Neural progenitor cell (in vitro differentiated cells): Measurements from ENCODE around the gene SART1. TPM values are rescaled to one million over a fixed set of nuclear protein-coding genes. Genes with fewer than 3 reads are reported as not detected.
A peak's percentile ranks its signal among the peaks of the same experiment; 100 is the strongest.

ENCODE experiments used
- DNase-seq: peaks from one replicate; pipeline ENCODE4 v3.0.0-alpha.2; 2016; ENCODE audit warnings: low spot score
- H2AFZ ChIP-seq: fragments of 200-600 bp; sonication (generic); replicated peaks from 2 replicates; pipeline ENCODE4 v1.6.1; 2016; ENCODE audit warnings: antibody characterized with exemption
- H3F3A ChIP-seq: fragments of 200-600 bp; sonication (generic); 2 replicates; pipeline ENCODE4 v1.6.1; 2016; ENCODE audit warnings: antibody characterized with exemption, low read depth
- H3K27ac ChIP-seq: fragments of 200-600 bp; sonication (generic); 2 replicates; pipeline ENCODE4 v1.5.1; 2016; ENCODE audit warnings: mild to moderate bottlenecking
- H3K27me3 ChIP-seq: fragments of 200-600 bp; sonication (generic); 2 replicates; pipeline ENCODE4 v1.6.1; 2016; ENCODE audit warnings: mild to moderate bottlenecking, moderate library complexity
- H3K36me3 ChIP-seq: fragments of 200-600 bp; sonication (generic); 2 replicates; pipeline ENCODE4 v1.5.1; 2016
- H3K4me1 ChIP-seq: fragments of 200-600 bp; sonication (generic); 2 replicates; pipeline ENCODE4 v1.6.1; 2016; ENCODE audit warnings: mixed run types
- H3K4me2 ChIP-seq: fragments of 200-600 bp; sonication (generic); 2 replicates; pipeline ENCODE4 v1.6.1; 2016
- H3K4me3 ChIP-seq: fragments of 200-600 bp; sonication (generic); 2 replicates; pipeline ENCODE4 v1.5.1; 2016
- H3K79me2 ChIP-seq: fragments of 200-600 bp; sonication (generic); 2 replicates; pipeline ENCODE4 v1.6.1; 2016; ENCODE audit warnings: low read depth
- H3K9ac ChIP-seq: fragments of 200-600 bp; sonication (generic); 2 replicates; pipeline ENCODE4 v1.6.1; 2016
- H3K9me3 ChIP-seq: fragments of 200-600 bp; sonication (generic); 2 replicates; pipeline ENCODE4 v1.5.1; 2016; ENCODE audit warnings: low read depth
- H4K20me1 ChIP-seq: fragments of 200-600 bp; sonication (generic); 2 replicates; pipeline ENCODE4 v1.6.1; 2016; ENCODE audit warnings: low read depth
- H3K27ac Mint-ChIP-seq: 3 replicates; pipeline ENCODE4 v1.8.0; 2021; ENCODE audit warnings: mixed read lengths
- H3K27me3 Mint-ChIP-seq: 2 replicates; pipeline ENCODE4 v1.8.0; 2022; ENCODE audit warnings: low read depth, mild to moderate bottlenecking, inconsistent platforms, moderate library complexity, mixed read lengths; ENCODE audit not compliant: insufficient read depth
- H3K36me3 Mint-ChIP-seq: 3 replicates; pipeline ENCODE4 v1.8.0; 2021; ENCODE audit warnings: mixed read lengths
- H3K4me1 Mint-ChIP-seq: 3 replicates; pipeline ENCODE4 v1.8.0; 2021; ENCODE audit warnings: mixed read lengths
- H3K4me3 Mint-ChIP-seq: 3 replicates; pipeline ENCODE4 v1.8.0; 2021; ENCODE audit warnings: mild to moderate bottlenecking, moderate library complexity, mixed read lengths
- H3K9me3 Mint-ChIP-seq: 3 replicates; pipeline ENCODE4 v1.8.0; 2020; ENCODE audit warnings: mixed read lengths
- CTCF ChIP-seq: fragments of 200-600 bp; sonication (generic); IDR thresholded peaks from 2 replicates; pipeline ENCODE4 v1.5.1; 2017; ENCODE audit warnings: antibody characterized with exemption, mild to moderate bottlenecking
- EZH2 ChIP-seq: fragments of 200-600 bp; sonication (generic); IDR thresholded peaks from 2 replicates; pipeline ENCODE4 v1.6.1; 2017; ENCODE audit warnings: antibody characterized with exemption, mild to moderate bottlenecking, moderate library complexity
- EZH2phosphoT487 ChIP-seq: fragments of 200-600 bp; sonication (generic); IDR thresholded peaks from 2 replicates; pipeline ENCODE4 v1.6.1; 2017; ENCODE audit warnings: antibody characterized with exemption
- total RNA-seq: library from RNA; depleted of rRNA; stranded (reverse); fragments of >200 nt; gene quantifications from 2 replicates; pipeline ENCODE4 v1.2.3, GENCODE V29; 2015; ENCODE audit warnings: low replicate concordance

Gene SART1
- total RNA-seq, 1 donor from 2014 or later, result 8.6 TPM

- Histone ChIP-seq H3K9ac (no peak overlapping the region), H3K79me2 (peaks cover 22% of the 10 kb centered on the region), H3F3A (peaks cover 34% of the 10 kb centered on the region), H3K36me3 (no peaks in the 10 kb centered on the region), H3K27me3 (peaks cover 17% of the 10 kb centered on the region), H3K4me2 (no peak overlapping the region), H3K4me3 (no peak overlapping the region), H3K4me1 (peaks cover 13% of the 10 kb centered on the region), H3K9me3 (no peaks in the 10 kb centered on the region), H3K27ac (no peak overlapping the region), H4K20me1 (peaks cover 6% of the 10 kb centered on the region), H2AFZ (no peak overlapping the region)
- H3K36me3 Mint-ChIP-seq, result peaks cover 12% of the 10 kb centered on the region
- H3K9me3 Mint-ChIP-seq, result no peaks in the 10 kb centered on the region
- peak overlapping the region; percentile 48 for H3K4me3 Mint-ChIP-seq
- peaks cover 23% of the 10 kb centered on the region for H3K4me1 Mint-ChIP-seq
- H3K27ac Mint-ChIP-seq, result peak overlapping the region; percentile 33
- H3K27me3 Mint-ChIP-seq, result peaks cover 11% of the 10 kb centered on the region
- no peak for DNase-seq
- no peak for TF ChIP-seq EZH2phosphoT487
- TF ChIP-seq EZH2, result no peak
- no peak for TF ChIP-seq CTCF
Measured at GRCh38 chr11:66006134-66006890, 44.8 kb downstream of the SART1 start.

- Histone ChIP-seq H3F3A (peaks cover 30% of the 10 kb centered on the region), H2AFZ (no peak overlapping the region), H3K4me3 (no peak overlapping the region), H3K9ac (no peak overlapping the region), H3K9me3 (no peaks in the 10 kb centered on the region), H3K27ac (no peak overlapping the region), H3K4me2 (peak overlapping the region; percentile 4), H3K27me3 (peaks cover 22% of the 10 kb centered on the region), H4K20me1 (peaks cover 6% of the 10 kb centered on the region), H3K4me1 (peaks cover 13% of the 10 kb centered on the region), H3K36me3 (no peaks in the 10 kb centered on the region), H3K79me2 (peaks cover 17% of the 10 kb centered on the region)
- H3K36me3 Mint-ChIP-seq, result peaks cover 12% of the 10 kb centered on the region
- H3K27me3 Mint-ChIP-seq, result peaks cover 13% of the 10 kb centered on the region
- H3K27ac Mint-ChIP-seq, result peak overlapping the region; percentile 33
- H3K9me3 Mint-ChIP-seq, result no peaks in the 10 kb centered on the region
- DNase-seq, result no peak
- TF ChIP-seq EZH2 (no peak), EZH2phosphoT487 (no peak), CTCF (no peak)
- peaks cover 19% of the 10 kb centered on the region for H3K4me1 Mint-ChIP-seq
- H3K4me3 Mint-ChIP-seq, result peak overlapping the region; percentile 48
Measured at GRCh38 chr11:66006891-66007176, 45.3 kb downstream of the SART1 start.

GRCh38 chr11:66007201-66007634 lies 45.7 kb downstream of the SART1 start:
- Histone ChIP-seq H3K4me3 (no peak overlapping the region), H3K36me3 (no peaks in the 10 kb centered on the region), H3K9ac (no peak overlapping the region), H3K27me3 (peaks cover 26% of the 10 kb centered on the region), H3K27ac (no peak overlapping the region), H3K79me2 (peaks cover 16% of the 10 kb centered on the region), H3K4me2 (peak overlapping the region; percentile 4), H3K9me3 (no peaks in the 10 kb centered on the region), H3F3A (peaks cover 26% of the 10 kb centered on the region), H3K4me1 (peaks cover 13% of the 10 kb centered on the region), H4K20me1 (peaks cover 6% of the 10 kb centered on the region), H2AFZ (no peak overlapping the region)
- Mint-ChIP-seq H3K9me3 (no peaks in the 10 kb centered on the region), H3K27me3 (peaks cover 15% of the 10 kb centered on the region), H3K4me1 (peaks cover 15% of the 10 kb centered on the region), H3K4me3 (no peak overlapping the region), H3K36me3 (peaks cover 12% of the 10 kb centered on the region), H3K27ac (no peak overlapping the region)
- peak; percentile 30 for DNase-seq
- TF ChIP-seq CTCF (no peak), EZH2phosphoT487 (no peak), EZH2 (no peak)
